Measurements from ENCODE around the gene NDUFAF8.

Gene NDUFAF8

GRCh38 chr17:81239714-81240555, 817 bp downstream of the NDUFAF8 start:
- peak overlapping the region; percentile 79 for H3K27ac ChIP-seq (ENCODE audit: low read length)
- H3K9ac ChIP-seq (ENCODE audit: low read depth, low read length): peak overlapping the region; percentile 85
- no peaks in the 10 kb centered on the region for H3K9me3 ChIP-seq (ENCODE audit: insufficient read depth, low read length, severe bottlenecking)
- H3K27me3 ChIP-seq (ENCODE audit: insufficient read depth, low read length, poor library complexity): no peaks in the 10 kb centered on the region
- H3K4me2 ChIP-seq (ENCODE audit: insufficient read depth, low read length): peak overlapping the region; percentile 69
- peaks cover 42% of the 10 kb centered on the region for H4K20me1 ChIP-seq (ENCODE audit: insufficient read depth, low read length)
- DNase-seq: peak; percentile 54
- peaks cover 37% of the 10 kb centered on the region for H3K36me3 ChIP-seq (ENCODE audit: insufficient read depth, low read length)
- no peak for ATAC-seq (ENCODE audit: insufficient read depth, low read depth)
- H3K79me2 ChIP-seq (ENCODE audit: insufficient read depth, low read length): peaks cover 64% of the 10 kb centered on the region
- no peak for TF ChIP-seq EZH2 (IDR thresholded peaks at IDR 0.05; ENCODE audit: borderline replicate concordance, low read depth, low read length, severe bottlenecking)
- TF ChIP-seq CTCF (IDR thresholded peaks at IDR 0.05; ENCODE audit: borderline replicate concordance, extremely low read depth, low read length, poor library complexity, severe bottlenecking): no peak
- H2AFZ ChIP-seq (ENCODE audit: low read depth, low read length): peak overlapping the region; percentile 85
- peaks cover 45% of the 10 kb centered on the region for H3K4me1 ChIP-seq (ENCODE audit: insufficient read depth, low read length)
- H3K4me3 ChIP-seq (ENCODE audit: low read depth in 1 of 2, low read length in 2 of 2): peak overlapping the region; percentile 76 to 89; a peak in 3 of 4 replicates

- TF ChIP-seq CTCF (IDR thresholded peaks at IDR 0.05; ENCODE audit: borderline replicate concordance, extremely low read depth, low read length, poor library complexity, severe bottlenecking): no peak
- Histone ChIP-seq H3K4me3 (ENCODE audit: low read depth in 1 of 2, low read length in 2 of 2) (peak overlapping the region; percentile 76 to 89; a peak in 2 of 4 replicates), H3K27me3 (ENCODE audit: insufficient read depth, low read length, poor library complexity) (no peaks in the 10 kb centered on the region), H3K36me3 (ENCODE audit: insufficient read depth, low read length) (peaks cover 35% of the 10 kb centered on the region), H3K9me3 (ENCODE audit: insufficient read depth, low read length, severe bottlenecking) (no peaks in the 10 kb centered on the region), H3K27ac (ENCODE audit: low read length) (no peak overlapping the region), H3K4me2 (ENCODE audit: insufficient read depth, low read length) (peak overlapping the region; percentile 69), H2AFZ (ENCODE audit: low read depth, low read length) (no peak overlapping the region), H3K4me1 (ENCODE audit: insufficient read depth, low read length) (peaks cover 45% of the 10 kb centered on the region), H3K9ac (ENCODE audit: low read depth, low read length) (peak overlapping the region; percentile 85), H4K20me1 (ENCODE audit: insufficient read depth, low read length) (peaks cover 41% of the 10 kb centered on the region), H3K79me2 (ENCODE audit: insufficient read depth, low read length) (peaks cover 55% of the 10 kb centered on the region)
- DNase-seq (no peak), ATAC-seq (ENCODE audit: insufficient read depth, low read depth) (no peak)
Observed at GRCh38 chr17:81240761-81241160, 1.6 kb downstream of the NDUFAF8 start.

DNA sequence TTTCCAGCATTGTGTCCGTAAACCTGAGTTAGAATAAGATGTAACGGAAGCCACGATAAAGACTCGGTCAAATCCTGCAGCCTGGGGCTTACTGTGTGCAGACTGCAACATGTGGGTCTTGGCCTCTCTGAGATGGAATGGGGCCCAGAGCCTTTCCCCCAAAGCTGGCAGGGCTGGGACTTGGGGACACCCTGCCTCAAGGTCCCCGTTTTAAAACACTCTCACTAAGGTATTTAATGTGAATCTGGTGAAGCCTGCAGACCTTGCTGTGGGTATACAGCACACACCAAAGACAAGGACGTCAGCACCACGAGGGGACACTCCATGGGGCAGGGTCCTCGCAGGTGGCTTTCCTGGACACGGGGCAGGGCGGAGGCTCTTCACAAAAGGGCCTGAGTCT, 2.1 kb downstream of the NDUFAF8 start:
- no peak overlapping the region for H2AFZ ChIP-seq (ENCODE audit: low read depth, low read length)
- peak overlapping the region; percentile 69 for H3K4me2 ChIP-seq (ENCODE audit: insufficient read depth, low read length)
- peaks cover 51% of the 10 kb centered on the region for H3K79me2 ChIP-seq (ENCODE audit: insufficient read depth, low read length)
- no peaks in the 10 kb centered on the region for H3K9me3 ChIP-seq (ENCODE audit: insufficient read depth, low read length, severe bottlenecking)
- H3K27ac ChIP-seq (ENCODE audit: low read length): no peak overlapping the region
- H3K9ac ChIP-seq (ENCODE audit: low read depth, low read length): no peak overlapping the region
- peaks cover 44% of the 10 kb centered on the region for H4K20me1 ChIP-seq (ENCODE audit: insufficient read depth, low read length)
- ATAC-seq (ENCODE audit: insufficient read depth, low read depth): no peak
- H3K4me3 ChIP-seq (ENCODE audit: low read depth in 1 of 2, low read length in 2 of 2): peak overlapping the region in 1 of 2 experiments; percentile 89; a peak in 1 of 4 replicates
- H3K36me3 ChIP-seq (ENCODE audit: insufficient read depth, low read length): peaks cover 30% of the 10 kb centered on the region
- no peak for TF ChIP-seq CTCF (IDR thresholded peaks at IDR 0.05; ENCODE audit: borderline replicate concordance, extremely low read depth, low read length, poor library complexity, severe bottlenecking)
- TF ChIP-seq EZH2 (IDR thresholded peaks at IDR 0.05; ENCODE audit: borderline replicate concordance, low read depth, low read length, severe bottlenecking): no peak
- DNase-seq: no peak
- H3K4me1 ChIP-seq (ENCODE audit: insufficient read depth, low read length): peaks cover 41% of the 10 kb centered on the region
- H3K27me3 ChIP-seq (ENCODE audit: insufficient read depth, low read length, poor library complexity): no peaks in the 10 kb centered on the region

All from DND-41 (cell line).